Muscle of arm (tissue), 12 donors: ENCODE data around the gene SH3D19. TPM values are rescaled to one million over a fixed set of nuclear protein-coding genes. Genes with fewer than 3 reads are reported as not detected.
"Not testable (repeated sequence)": the region's sequence is repeated elsewhere in the genome, so short reads cannot be mapped to it uniquely, and the experiment has no call there.

Experiments used
- DNase-seq: peaks from one replicate; pipeline ENCODE4 v3.0.0-alpha.2; 2013
- polyA plus RNA-seq, 12 donors: library from polyadenylated mRNA; unstranded; fragments of 120-200 nt; gene quantifications; one replicate each; pipeline ENCODE4 v1.2.1, GENCODE V29; 2013; ENCODE audit not compliant: insufficient read length in 12 of 12

Gene SH3D19
- polyA plus RNA-seq, 12 donors, result 29.3 to 62.7 (median 39.0) TPM; not detected in 1

DNA sequence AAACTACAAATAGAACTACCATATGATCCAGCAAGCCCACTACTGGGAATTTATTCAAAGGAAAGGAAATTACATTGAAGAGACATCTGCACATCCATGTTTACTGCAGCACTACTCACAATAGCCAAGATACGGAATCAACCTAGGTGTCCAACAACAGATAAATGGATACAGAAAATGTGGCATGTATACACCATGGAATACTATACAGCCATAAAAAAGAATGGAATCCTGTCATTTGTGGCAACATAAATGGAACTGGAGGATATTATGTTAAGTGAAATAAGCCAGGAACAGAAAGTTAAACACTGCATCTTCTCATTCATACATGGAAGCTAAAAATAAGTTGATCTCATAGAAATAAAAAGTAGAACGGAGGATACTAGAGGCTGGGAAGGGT is 167.9 kb downstream of the SH3D19 start:
- DNase-seq, result no peak

DNA sequence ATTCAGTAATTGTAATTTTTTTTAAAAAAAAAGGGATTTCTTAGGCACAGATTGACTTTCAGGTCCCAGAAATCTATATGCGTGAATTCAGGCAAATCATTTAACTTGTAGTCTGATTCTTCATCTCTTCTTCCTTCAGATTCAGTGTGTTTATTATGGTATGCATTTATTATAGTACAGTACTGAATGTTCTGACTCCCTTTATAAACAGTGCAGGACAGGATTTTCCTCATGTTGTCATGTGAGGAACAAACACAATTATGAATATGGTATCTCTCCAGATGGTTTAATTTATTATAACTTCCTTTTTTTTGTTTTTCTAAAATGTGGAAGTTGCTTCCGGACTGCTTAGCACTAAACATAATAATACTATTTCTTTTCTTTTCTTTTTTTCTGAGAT is 171.8 kb downstream of the SH3D19 start:
- DNase-seq, result no peak

DNA sequence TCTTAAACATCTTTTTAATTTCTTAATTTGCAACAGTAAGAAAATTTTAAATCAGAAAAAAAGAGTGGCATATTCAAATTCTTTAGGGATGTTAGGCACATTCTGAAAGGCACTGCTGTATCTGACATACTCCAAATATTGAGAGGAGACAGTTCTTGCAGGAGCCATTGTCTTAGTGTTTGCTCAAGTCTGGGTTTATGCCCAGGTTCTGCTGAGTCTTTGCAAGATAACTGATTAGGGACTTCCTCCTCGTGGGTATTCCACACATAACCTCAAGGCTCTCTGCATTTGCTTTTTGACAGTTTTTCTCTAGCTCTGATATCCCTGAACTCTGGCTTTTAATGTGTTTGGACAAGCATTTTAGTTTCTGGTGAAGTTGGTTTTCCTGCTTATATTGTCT is 173.4 kb downstream of the SH3D19 start:
- no peak for DNase-seq

DNA sequence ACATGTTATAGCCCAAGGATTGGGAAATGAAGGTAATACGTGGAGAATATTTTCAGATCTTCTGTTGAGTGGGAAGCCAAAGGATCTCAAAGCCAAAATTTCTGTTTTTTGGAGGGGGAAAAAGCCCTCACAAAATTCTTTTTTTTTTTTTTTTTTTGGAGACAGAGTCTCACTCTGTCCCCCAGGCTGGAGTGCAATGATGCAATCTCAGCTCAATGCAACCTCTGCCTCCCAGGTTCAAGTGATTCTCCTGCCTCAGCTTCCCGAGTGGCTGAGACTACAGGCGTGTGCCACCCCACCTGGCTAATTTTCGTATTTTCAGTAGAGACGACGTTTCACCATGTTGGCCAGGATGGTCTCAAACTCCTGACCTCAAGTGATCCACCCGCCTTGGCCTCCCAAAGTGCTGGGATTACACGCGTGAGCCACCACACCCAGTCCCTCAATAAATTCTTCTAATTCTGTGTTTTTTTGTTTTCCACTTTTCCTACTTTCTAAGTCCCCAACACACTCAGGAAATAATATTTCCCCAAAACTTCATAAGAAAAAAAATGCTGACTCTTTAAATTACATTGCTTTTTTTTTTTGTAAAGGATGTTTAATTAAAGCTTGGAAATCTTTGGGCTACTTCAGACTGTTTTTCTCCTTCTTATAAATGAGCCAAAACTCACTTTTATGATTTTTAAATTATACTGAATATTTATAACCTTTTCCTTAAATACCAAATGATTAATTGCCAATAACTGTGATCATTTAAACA is 174.4 kb downstream of the SH3D19 start:
- no peak for DNase-seq

DNA sequence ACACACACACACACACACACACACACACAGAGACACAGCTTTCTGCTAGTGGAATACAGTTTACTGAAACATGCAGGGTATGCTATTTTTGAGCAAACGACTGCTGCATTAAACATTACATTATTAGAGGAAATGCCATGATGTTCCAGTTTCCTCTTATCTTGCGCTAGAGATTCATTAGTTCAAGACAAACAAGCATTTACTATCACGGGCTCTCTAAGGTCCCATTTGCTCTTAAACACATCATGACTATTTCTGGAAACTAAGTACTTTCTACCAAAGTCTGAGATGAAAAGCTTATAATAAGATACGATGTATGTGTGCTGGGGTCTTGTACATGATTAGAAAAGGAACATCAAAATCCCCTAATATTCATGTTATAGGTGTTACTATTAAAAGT is 177.1 kb downstream of the SH3D19 start:
- no peak for DNase-seq

DNA sequence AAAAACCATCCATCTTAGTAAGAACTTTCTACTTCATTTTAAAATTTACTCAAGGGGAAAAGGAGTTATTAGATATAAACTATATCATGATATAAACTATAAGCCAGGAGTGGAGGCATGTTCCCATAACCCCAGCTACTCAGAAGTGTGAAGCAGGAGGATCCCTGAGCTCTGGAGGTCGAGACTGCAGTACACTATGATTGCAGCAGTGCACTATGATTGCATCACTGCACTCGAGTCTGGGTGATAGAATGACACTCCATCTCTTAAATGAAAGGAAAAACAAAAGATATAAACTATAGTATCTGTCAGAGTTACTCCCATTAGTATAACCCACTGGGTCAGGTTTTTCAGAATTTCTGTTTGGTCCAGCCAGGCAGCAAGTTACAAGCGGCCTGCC is 178.4 kb downstream of the SH3D19 start:
- DNase-seq, result no peak

DNA sequence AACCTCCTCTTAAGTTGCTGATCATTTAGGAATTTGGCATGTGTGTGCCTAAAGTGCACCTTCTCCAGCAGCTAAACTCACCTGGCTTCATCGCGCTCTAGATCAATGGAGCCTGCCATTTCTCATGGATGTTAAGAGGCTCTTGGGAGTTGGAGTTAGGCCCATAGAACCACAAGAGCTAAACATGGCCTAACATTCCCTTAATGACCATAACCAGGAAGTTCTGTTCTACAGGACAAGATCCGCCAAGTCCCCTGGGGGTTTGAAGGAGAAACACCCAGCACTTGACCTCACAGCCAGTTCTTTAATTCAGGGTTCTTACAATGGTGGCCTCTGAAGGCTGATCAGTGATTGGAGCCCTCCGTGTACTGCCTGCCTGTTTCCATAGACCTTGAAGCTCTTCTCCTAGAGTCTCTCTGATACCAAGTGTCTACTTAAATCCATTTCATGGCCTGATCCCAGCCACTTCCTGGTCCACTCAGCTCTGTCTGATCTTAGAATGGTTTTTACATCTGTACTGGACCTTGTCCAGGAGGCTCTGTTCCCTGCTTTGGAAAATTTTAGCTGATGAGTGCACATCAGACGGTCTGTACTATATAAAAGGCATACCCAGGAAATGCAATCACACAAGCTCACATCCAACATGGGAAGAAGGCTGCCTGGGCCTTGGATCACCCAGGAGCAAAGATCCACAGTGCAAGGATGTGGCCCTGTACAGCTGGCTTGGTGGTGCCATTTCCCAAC is 180.9 kb downstream of the SH3D19 start:
- DNase-seq, result peak; percentile 33

DNA sequence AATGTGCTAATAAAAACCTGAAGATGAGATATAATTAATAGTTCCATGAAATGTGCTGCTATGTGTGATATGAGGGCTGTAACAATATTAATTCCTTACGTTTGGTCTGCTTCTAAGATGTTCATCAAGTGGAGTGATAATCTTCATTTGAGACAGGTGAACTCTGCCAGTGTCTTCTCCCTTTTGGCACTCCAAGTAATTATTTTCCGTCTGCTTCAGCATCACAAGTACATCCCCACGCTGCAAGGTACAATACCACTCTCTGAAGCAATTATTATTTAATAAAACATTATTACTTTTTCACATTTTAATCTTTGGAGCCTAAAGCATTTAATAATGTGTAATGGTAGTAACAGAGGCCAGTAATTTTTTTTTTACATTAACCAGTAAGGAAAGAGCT is 181.6 kb downstream of the SH3D19 start:
- DNase-seq, result no peak

DNA sequence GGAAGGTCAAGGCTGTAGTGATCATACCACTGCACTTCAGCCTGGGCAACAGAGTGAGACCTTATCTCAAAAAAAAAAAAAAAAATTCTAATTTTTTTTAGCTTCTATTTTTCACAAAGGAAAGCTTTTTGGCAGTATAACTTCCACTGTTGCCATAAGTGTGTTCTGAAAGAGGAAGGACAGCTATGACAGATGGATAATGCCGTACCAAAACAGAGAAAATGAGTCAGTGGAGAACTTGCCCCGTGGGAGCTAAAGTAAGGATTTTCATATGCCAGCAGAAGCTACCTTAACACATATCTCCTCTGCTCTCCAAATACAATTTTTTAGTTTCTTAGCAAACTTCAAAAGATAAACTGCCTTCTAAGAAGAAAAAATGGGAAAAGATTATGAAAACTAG is 182.2 kb downstream of the SH3D19 start:
- no peak for DNase-seq

DNA sequence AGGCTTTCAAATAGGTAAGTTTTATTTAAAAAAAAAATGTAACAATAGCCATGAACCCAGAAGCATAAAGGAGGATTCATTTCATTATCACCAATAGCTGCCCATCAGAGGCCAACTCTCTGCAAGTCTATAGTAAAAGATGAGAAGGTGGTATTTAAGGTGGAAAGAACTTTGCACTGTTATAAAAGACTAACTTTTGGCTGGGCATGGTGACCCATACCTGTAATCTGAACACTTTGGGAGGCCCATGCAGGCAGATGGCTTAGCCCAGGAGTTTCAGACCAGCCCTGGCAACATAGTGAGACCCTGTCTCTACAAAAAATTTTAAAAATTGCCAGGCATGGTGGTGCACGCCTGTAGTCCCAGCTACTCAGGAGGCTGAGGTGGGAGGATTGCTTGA is 182.6 kb downstream of the SH3D19 start:
- DNase-seq, result no peak

DNA sequence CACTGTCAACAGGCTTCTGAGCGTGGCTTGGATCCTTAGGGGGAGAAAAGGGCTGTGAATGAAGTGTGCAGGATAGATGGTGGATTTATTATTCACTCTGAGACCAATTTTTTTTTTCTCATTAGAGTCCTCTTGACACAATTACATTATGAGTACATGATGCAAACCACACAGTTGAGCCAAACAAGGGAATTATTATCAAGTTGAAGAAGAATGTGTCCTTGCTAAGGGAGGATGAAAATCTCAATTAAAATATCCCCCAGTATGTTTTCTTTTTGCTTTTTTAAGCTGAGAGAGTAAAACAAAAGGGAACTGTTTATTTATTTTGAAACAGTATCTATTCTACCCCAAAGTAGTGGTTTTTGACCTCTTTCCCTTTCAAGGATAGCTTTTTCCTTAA is 185.6 kb downstream of the SH3D19 start:
- DNase-seq, result no peak

DNA sequence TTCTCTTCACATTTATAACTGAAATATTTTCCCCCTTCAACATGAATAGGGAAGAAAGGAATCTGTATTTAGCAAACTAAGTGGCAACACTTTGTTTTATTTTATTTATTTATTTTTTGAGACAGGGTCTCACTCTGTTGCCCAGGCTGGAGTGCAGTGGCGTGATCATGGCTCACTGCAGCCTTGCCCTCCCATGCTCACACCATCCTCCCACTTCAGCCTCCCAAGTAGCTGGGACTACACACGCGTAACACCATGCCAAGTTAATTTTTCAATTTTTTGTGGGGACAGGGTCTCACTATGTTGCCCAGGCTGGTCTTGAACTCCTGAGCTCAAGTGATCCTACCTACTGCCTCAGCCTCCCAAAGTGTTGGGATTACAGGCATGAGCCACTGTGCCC is 189.4 kb downstream of the SH3D19 start:
- not testable (repeated sequence) for DNase-seq

DNA sequence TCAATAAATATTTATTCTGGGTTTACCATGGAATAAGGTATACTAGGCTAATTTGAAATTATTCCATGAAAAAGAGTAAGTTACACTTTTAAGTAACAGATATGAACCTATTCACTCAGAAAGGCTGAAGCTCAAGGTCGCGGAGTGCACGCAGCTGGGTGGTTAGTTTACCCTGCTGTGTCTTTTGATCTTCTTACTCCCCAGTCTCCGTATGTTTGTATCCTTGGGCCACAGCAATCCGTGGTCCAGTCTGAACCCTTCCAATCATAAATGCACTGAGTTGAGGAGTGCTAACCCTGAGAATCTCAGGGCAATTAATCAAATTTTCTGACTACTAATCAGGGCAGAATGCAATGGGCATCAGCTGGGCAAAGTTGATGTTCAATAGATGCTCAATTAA is 192.1 kb downstream of the SH3D19 start:
- DNase-seq, result no peak

DNA sequence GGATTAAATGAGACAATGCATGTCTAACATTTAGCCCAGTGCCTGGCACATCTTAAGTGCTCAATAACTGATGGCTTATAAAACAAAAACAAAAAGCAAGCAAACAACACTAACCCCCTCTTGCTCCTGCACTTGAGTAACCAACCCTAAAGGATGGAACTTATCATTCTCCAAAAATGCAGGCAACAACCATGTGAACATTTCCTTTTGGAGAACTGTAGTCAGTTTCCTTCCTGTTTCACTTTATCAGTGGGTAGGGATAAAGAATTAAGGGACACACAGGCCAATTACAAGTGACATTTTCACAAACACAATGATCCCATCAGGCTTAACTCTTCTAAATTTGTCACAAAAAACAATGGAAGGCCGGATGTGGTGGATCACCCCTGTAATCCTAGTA is 195.6 kb downstream of the SH3D19 start:
- DNase-seq, result no peak

DNA sequence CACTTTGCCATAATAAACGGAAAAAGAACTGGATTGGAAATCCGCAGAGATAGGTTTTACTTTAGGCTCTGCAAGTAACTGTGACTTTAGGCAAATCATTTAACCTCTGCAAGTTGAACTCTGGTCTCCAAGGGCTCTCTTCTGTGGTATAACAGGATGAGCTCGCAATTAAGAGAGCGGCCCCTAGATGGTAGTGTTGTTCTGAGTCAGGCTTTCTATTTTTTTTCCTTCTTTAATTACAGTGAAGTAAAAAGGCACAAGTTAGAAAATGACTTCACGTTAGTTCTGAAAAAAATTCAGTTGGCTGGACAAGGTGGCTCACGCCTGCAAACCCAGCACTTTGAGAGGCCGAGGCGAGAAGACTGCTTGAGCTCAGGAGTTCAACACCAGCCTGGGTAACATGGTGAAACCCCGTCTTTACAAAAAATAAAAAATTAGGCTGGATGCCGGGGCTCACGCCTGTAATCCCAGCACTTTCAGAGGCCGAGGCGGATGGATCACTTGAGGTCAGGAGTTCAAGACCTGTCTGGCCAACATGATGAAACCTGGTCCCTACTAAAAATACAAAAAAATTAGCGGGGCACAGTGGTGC is 207.9 kb downstream of the SH3D19 start:
- peak; percentile 65 for DNase-seq

DNA sequence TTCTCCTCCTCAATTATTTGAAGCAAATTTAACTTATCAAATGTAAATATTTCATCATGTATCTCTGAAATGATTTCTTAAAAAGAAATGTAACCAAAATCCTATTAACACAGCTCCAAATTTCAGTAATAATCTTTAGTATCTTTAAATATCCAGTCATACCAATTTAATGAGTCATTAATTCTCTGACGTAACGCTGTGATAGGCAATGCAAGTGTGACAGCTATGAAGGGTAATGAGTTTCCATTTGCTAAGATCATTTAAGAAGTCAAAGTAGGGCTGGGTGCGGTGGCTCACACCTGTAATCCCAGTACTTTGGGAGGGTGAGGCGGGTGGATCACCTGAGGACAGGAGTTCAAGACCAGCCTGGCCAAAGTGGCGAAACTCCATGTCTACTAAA is 210.4 kb downstream of the SH3D19 start:
- DNase-seq, result no peak

DNA sequence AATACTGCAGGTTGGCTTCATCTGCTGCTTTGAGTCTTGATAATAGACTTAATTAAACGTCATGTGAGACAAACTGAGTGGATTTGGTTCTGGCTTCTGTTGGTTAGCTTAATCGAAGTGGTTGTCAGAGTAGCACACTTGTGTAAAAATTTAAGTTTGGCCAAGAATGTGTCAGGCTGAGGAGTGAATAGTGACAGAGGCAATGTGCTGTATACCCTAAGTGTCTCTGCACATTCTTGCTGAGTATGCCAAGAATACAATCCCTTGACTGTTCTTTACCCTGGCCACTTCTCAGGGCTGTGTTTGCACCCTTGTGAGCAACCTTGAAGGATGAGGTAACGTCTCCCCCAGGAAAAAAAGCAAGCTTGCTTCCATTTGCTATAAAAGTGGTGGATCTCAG is 211.1 kb downstream of the SH3D19 start:
- DNase-seq, result no peak

DNA sequence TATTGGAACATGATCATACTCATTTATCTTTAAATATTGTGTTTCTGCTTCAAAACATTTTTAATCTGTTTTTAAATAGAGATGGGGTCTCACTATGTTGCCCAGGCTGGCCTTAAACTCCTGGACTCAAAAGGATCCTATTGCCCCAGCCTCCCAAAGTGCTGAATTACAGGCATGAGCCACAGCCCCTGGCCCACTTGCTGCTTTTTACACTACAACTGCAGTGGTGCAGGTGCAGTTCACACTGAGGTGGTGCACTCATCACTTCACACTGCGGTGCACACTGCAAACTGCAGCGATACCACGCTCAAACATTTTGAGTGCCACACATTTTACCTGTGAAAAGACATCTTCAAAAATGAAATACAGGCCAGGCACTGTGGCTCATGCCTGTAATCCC is 215.2 kb downstream of the SH3D19 start:
- DNase-seq, result no peak

DNA sequence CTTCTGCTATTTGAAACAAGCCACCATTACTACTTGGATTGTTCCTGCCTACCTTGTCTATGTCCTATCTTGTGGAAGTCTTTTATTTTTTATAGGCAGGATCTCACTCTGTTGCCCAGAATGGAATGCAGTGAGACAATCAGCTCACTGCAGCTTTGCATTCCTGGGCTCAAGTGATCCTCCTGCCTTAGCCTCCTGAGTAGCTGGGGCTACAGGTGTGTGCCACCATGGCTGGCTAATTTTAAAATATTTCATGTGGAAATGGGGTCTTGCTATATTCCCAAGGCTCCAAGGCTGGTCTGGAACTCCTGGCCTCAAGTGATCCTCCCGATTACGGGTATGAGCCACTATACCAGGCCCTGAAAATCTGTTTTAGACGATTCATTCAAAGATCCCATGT is 218.3 kb downstream of the SH3D19 start:
- no peak for DNase-seq

DNA sequence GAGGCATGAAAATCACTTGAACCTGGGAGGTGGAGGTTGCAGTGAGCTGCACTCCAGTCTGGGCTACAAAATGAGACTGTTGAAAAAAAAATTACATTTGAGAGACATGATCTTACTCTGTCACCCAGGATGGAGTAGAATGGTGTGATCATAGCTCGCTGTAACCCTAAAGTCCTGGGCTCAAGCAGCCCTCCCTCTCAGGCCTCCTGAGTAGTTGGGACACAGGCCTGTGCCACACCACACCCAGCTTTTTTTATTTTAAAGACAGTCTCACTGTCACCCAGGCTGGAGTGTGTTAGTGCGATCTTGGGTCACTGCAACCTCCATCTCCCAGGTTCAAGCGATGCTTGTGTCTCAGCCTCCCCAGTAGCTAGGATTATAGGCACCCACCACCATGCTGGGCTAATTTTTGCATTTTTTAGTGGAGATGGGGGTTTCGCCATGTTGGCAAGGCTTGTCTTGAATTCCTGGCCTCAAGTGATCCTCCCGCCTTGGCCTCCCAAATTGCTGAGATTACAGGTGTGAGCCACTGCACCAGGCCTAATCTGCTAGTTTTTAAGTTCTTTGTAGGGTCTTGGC is 219.9 kb downstream of the SH3D19 start:
- no peak for DNase-seq

DNA sequence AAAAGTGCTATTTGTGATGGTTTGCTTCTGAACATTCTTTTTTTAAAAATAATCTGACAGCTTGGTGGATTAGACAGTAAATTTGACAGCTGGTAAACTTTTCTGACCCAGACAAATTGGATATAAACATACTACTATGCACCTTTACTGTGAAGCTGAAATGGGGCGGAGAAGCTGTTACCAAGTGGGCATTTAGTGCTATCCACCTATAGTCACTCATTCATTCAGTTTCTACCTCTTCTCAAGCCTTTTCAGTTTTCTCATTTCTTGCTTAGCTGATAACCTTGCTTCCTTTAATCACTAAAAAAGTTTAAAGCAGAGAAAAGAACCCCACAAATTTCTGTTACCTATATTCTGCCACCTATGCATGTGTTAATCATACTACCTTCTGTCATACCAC is 220.8 kb downstream of the SH3D19 start:
- no peak for DNase-seq

DNA sequence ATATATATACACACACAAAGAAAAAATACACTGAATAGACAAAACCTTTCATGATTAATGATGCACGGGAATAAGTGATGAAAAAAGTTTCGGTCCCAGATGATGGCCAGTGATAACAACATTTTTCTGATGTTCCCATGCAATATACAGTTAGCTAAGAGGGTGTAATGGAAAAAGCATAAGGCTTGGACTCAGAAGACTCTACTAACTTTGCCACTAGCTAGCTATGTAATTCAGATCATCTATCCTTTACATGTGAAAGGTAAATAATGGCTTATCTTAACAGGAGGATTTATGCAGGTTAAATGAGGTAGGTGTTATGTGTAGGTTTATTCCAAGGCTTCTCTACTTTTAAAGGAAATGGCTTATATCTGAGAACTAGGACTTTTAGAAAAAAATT is 221.6 kb downstream of the SH3D19 start:
- no peak for DNase-seq

DNA sequence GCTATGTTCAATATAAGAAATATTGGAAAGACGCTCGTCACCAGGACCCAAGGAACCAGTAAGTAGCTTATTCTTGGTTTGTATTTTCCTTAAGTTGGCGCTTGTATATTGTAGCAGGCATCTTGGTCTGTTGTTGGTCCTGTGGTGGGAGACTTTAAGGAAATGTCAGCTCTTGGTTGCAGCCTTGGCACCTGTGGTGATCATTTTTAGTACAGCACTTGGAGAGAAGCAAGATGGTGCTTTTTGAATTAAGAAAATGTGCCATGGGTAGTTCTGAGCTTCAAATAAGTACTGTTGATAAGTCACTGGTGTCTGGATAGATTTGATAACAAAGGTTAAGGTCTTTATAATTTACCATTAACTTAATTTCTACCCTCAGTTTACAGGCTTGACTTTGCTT is 224.9 kb downstream of the SH3D19 start:
- no peak for DNase-seq
